Keratinocyte (primary cell): ENCODE data around the gene MED29.

Source experiments
- EZH2 ChIP-seq: IDR thresholded peaks from one replicate; pipeline ENCODE4 v1.6.1; 2012; ENCODE audit warnings: inconsistent platforms, mild to moderate bottlenecking, low read length, moderate library complexity
- TF ChIP-seq, protein P1 (sequence below), 3 experiments: IDR thresholded peaks in 1 of 3; conservative IDR thresholded peaks in 1 of 3; optimal IDR thresholded peaks in 1 of 3; 2 replicates in 2 of 3; 3 replicates in 1 of 3; pipeline versions ENCODE3 to v1.5.1; 2011; ENCODE audit warnings: low read length in 3 of 3, mild to moderate bottlenecking in 3 of 3, moderate library complexity in 2 of 3, control low read depth in 1 of 3, inconsistent platforms in 1 of 3; ENCODE audit not compliant: insufficient read depth in 2 of 3; ENCODE audit errors: extremely low read depth in 1 of 3

DNA sequence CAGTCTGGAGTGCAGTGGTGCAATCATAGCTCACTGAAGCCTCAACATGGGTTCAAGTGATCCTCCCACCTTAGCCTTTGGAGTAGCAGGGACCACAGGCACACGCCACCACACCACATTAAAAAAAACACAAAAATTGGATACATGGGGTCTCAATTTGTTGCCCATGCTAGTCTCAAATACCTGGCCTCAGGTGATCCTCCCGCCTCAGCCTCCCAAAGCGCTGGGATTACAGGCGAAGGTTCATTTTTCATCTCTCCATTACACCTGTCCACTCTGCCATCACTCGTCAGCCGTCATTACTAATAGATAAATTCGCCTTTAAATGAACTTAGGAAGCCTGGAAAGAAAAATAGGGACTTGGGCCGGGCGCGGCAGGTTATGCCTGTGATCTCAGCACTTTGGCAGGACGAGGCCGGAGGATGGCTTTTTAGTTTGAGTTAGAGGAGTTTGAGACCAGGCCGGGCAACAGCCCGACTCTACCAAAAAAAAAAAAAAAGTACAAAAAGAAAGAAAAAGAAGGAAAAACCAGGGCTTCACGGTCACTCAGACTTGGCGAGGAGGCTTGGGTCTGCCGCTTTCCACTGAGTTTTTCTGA is 53.5 kb downstream of the MED29 start:
- TF ChIP-seq, protein P1, sequence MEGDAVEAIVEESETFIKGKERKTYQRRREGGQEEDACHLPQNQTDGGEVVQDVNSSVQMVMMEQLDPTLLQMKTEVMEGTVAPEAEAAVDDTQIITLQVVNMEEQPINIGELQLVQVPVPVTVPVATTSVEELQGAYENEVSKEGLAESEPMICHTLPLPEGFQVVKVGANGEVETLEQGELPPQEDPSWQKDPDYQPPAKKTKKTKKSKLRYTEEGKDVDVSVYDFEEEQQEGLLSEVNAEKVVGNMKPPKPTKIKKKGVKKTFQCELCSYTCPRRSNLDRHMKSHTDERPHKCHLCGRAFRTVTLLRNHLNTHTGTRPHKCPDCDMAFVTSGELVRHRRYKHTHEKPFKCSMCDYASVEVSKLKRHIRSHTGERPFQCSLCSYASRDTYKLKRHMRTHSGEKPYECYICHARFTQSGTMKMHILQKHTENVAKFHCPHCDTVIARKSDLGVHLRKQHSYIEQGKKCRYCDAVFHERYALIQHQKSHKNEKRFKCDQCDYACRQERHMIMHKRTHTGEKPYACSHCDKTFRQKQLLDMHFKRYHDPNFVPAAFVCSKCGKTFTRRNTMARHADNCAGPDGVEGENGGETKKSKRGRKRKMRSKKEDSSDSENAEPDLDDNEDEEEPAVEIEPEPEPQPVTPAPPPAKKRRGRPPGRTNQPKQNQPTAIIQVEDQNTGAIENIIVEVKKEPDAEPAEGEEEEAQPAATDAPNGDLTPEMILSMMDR (optimal IDR thresholded peaks at IDR 0.05 in 1 of 3, IDR thresholded peaks at IDR 0.05 in 1 of 3, conservative IDR thresholded peaks at IDR 0.05 in 1 of 3; ENCODE audit: extremely low read depth in 1 of 3, insufficient read depth in 2 of 3, low read length in 3 of 3), result no peak
- no peak for TF ChIP-seq EZH2
